Neural progenitor cell (in vitro differentiated cells): ENCODE measurements around the gene INTS11. TPM values are rescaled to one million over a fixed set of nuclear protein-coding genes. Genes with fewer than 3 reads are reported as not detected.

ENCODE experiments used
- DNase-seq: peaks from one replicate; pipeline ENCODE4 v3.0.0-alpha.2; 2016; ENCODE audit warnings: low spot score
- H2AFZ ChIP-seq: fragments of 200-600 bp; sonication (generic); replicated peaks from 2 replicates; pipeline ENCODE4 v1.6.1; 2016; ENCODE audit warnings: antibody characterized with exemption
- H3F3A ChIP-seq: fragments of 200-600 bp; sonication (generic); 2 replicates; pipeline ENCODE4 v1.6.1; 2016; ENCODE audit warnings: antibody characterized with exemption, low read depth
- H3K27ac ChIP-seq: fragments of 200-600 bp; sonication (generic); 2 replicates; pipeline ENCODE4 v1.5.1; 2016; ENCODE audit warnings: mild to moderate bottlenecking
- H3K27me3 ChIP-seq: fragments of 200-600 bp; sonication (generic); 2 replicates; pipeline ENCODE4 v1.6.1; 2016; ENCODE audit warnings: mild to moderate bottlenecking, moderate library complexity
- H3K36me3 ChIP-seq: fragments of 200-600 bp; sonication (generic); 2 replicates; pipeline ENCODE4 v1.5.1; 2016
- H3K4me1 ChIP-seq: fragments of 200-600 bp; sonication (generic); 2 replicates; pipeline ENCODE4 v1.6.1; 2016; ENCODE audit warnings: mixed run types
- H3K4me2 ChIP-seq: fragments of 200-600 bp; sonication (generic); 2 replicates; pipeline ENCODE4 v1.6.1; 2016
- H3K4me3 ChIP-seq: fragments of 200-600 bp; sonication (generic); 2 replicates; pipeline ENCODE4 v1.5.1; 2016
- H3K79me2 ChIP-seq: fragments of 200-600 bp; sonication (generic); 2 replicates; pipeline ENCODE4 v1.6.1; 2016; ENCODE audit warnings: low read depth
- H3K9ac ChIP-seq: fragments of 200-600 bp; sonication (generic); 2 replicates; pipeline ENCODE4 v1.6.1; 2016
- H3K9me3 ChIP-seq: fragments of 200-600 bp; sonication (generic); 2 replicates; pipeline ENCODE4 v1.5.1; 2016; ENCODE audit warnings: low read depth
- H4K20me1 ChIP-seq: fragments of 200-600 bp; sonication (generic); 2 replicates; pipeline ENCODE4 v1.6.1; 2016; ENCODE audit warnings: low read depth
- H3K27ac Mint-ChIP-seq: 3 replicates; pipeline ENCODE4 v1.8.0; 2021; ENCODE audit warnings: mixed read lengths
- H3K27me3 Mint-ChIP-seq: 2 replicates; pipeline ENCODE4 v1.8.0; 2022; ENCODE audit warnings: low read depth, mild to moderate bottlenecking, inconsistent platforms, moderate library complexity, mixed read lengths; ENCODE audit not compliant: insufficient read depth
- H3K36me3 Mint-ChIP-seq: 3 replicates; pipeline ENCODE4 v1.8.0; 2021; ENCODE audit warnings: mixed read lengths
- H3K4me1 Mint-ChIP-seq: 3 replicates; pipeline ENCODE4 v1.8.0; 2021; ENCODE audit warnings: mixed read lengths
- H3K4me3 Mint-ChIP-seq: 3 replicates; pipeline ENCODE4 v1.8.0; 2021; ENCODE audit warnings: mild to moderate bottlenecking, moderate library complexity, mixed read lengths
- H3K9me3 Mint-ChIP-seq: 3 replicates; pipeline ENCODE4 v1.8.0; 2020; ENCODE audit warnings: mixed read lengths
- EZH2 ChIP-seq: fragments of 200-600 bp; sonication (generic); IDR thresholded peaks from 2 replicates; pipeline ENCODE4 v1.6.1; 2017; ENCODE audit warnings: antibody characterized with exemption, mild to moderate bottlenecking, moderate library complexity
- EZH2phosphoT487 ChIP-seq: fragments of 200-600 bp; sonication (generic); IDR thresholded peaks from 2 replicates; pipeline ENCODE4 v1.6.1; 2017; ENCODE audit warnings: antibody characterized with exemption
- total RNA-seq: library from RNA; depleted of rRNA; stranded (reverse); fragments of >200 nt; gene quantifications from 2 replicates; pipeline ENCODE4 v1.2.3, GENCODE V29; 2015; ENCODE audit warnings: low replicate concordance
- TF ChIP-seq, protein P1 (sequence below): fragments of 200-600 bp; sonication (generic); IDR thresholded peaks from 2 replicates; pipeline ENCODE4 v1.5.1; 2017; ENCODE audit warnings: antibody characterized with exemption, mild to moderate bottlenecking

INTS11 gene
- total RNA-seq, 1 donor from 2014 or later = 62.4 TPM

DNA sequence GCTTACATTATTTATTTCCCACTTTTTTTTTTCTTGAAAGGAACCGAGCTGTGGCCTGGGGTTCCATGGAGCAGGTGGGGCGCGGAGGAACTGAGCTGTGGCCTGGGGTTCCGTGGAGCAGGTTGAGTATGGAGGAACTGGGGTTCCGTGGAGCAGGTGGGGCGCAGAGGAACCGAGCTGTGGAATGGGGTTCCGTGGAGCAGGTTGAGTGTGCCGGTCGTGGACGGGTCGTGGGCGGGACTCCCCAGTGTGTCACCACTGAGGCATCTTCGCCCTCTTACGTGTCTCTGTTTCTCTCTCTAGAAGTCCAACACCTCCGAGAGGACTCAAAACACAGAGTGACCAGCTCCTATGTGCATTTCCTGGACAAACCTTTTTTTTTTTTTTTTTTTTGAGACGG lies 45.4 kb downstream of the INTS11 start:
- no peak overlapping the region for H3K4me3 Mint-ChIP-seq
- H3K9me3 ChIP-seq = no peaks in the 10 kb centered on the region
- H3K27ac ChIP-seq = no peak overlapping the region
- H3K36me3 Mint-ChIP-seq = peaks cover 3% of the 10 kb centered on the region
- no peak for TF ChIP-seq EZH2
- no peak for TF ChIP-seq EZH2phosphoT487
- TF ChIP-seq, protein P1, sequence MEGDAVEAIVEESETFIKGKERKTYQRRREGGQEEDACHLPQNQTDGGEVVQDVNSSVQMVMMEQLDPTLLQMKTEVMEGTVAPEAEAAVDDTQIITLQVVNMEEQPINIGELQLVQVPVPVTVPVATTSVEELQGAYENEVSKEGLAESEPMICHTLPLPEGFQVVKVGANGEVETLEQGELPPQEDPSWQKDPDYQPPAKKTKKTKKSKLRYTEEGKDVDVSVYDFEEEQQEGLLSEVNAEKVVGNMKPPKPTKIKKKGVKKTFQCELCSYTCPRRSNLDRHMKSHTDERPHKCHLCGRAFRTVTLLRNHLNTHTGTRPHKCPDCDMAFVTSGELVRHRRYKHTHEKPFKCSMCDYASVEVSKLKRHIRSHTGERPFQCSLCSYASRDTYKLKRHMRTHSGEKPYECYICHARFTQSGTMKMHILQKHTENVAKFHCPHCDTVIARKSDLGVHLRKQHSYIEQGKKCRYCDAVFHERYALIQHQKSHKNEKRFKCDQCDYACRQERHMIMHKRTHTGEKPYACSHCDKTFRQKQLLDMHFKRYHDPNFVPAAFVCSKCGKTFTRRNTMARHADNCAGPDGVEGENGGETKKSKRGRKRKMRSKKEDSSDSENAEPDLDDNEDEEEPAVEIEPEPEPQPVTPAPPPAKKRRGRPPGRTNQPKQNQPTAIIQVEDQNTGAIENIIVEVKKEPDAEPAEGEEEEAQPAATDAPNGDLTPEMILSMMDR = no peak
- H3K4me1 Mint-ChIP-seq = peaks cover 21% of the 10 kb centered on the region
- H3K27me3 Mint-ChIP-seq = peaks cover 9% of the 10 kb centered on the region
- no peaks in the 10 kb centered on the region for H3K36me3 ChIP-seq
- peaks cover 3% of the 10 kb centered on the region for H3K4me1 ChIP-seq
- H3K27ac Mint-ChIP-seq = no peak overlapping the region
- no peak overlapping the region for H3K4me3 ChIP-seq
- H2AFZ ChIP-seq = no peak overlapping the region
- no peaks in the 10 kb centered on the region for H3K79me2 ChIP-seq
- no peak for DNase-seq
- peaks cover 2% of the 10 kb centered on the region for H3K9me3 Mint-ChIP-seq
- H3F3A ChIP-seq = no peaks in the 10 kb centered on the region
- H4K20me1 ChIP-seq = no peaks in the 10 kb centered on the region
- no peak overlapping the region for H3K4me2 ChIP-seq
- no peak overlapping the region for H3K9ac ChIP-seq
- H3K27me3 ChIP-seq = no peaks in the 10 kb centered on the region

- no peak overlapping the region for H3K4me3 ChIP-seq
- H2AFZ ChIP-seq = no peak overlapping the region
- H4K20me1 ChIP-seq = no peaks in the 10 kb centered on the region
- H3K4me2 ChIP-seq = no peak overlapping the region
- H3K79me2 ChIP-seq = no peaks in the 10 kb centered on the region
- H3K36me3 Mint-ChIP-seq = peaks cover 3% of the 10 kb centered on the region
- H3F3A ChIP-seq = no peaks in the 10 kb centered on the region
- no peak overlapping the region for H3K4me3 Mint-ChIP-seq
- H3K36me3 ChIP-seq = no peaks in the 10 kb centered on the region
- no peaks in the 10 kb centered on the region for H3K27me3 ChIP-seq
- no peak overlapping the region for H3K27ac ChIP-seq
- H3K4me1 ChIP-seq = peaks cover 3% of the 10 kb centered on the region
- peaks cover 19% of the 10 kb centered on the region for H3K4me1 Mint-ChIP-seq
- TF ChIP-seq EZH2phosphoT487 (no peak), EZH2 (no peak)
- TF ChIP-seq, protein P1 = no peak
- no peak for DNase-seq
- peaks cover 9% of the 10 kb centered on the region for H3K27me3 Mint-ChIP-seq
- H3K9me3 ChIP-seq = no peaks in the 10 kb centered on the region
- no peak overlapping the region for H3K9ac ChIP-seq
- no peak overlapping the region for H3K27ac Mint-ChIP-seq
- peaks cover 2% of the 10 kb centered on the region for H3K9me3 Mint-ChIP-seq
Measured at GRCh38 chr1:1278620-1279019, 45.8 kb downstream of the INTS11 start.

DNA sequence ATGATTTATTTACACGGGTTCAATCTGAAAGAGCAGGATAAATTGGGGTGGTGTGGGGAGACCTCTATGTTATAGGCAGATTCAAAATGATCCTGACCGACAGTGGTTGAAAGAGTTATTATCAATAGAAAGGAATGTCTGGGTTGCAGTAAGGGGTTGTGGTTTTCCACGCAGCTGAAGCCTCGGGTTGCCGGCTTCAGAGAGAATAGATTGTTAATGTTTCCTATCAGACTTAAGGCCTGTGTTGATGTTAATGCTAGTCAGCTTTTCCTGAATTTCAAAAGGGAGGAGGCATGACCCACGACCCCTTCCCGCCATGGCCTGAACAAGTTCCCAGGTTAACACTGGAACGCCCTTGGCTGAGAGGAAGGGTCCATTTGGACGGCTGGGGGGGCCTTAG lies 48.6 kb downstream of the INTS11 start:
- H3K36me3 Mint-ChIP-seq = peaks cover 10% of the 10 kb centered on the region
- H3K4me3 Mint-ChIP-seq = peak overlapping the region; percentile 79
- peaks cover 26% of the 10 kb centered on the region for H3K4me1 Mint-ChIP-seq

More for the DNA sequence above, 48.6 kb downstream of the INTS11 start:
- Histone ChIP-seq H4K20me1 (peaks cover 25% of the 10 kb centered on the region), H3K27ac (no peak overlapping the region), H3K9me3 (no peaks in the 10 kb centered on the region), H3K27me3 (no peaks in the 10 kb centered on the region), H3K4me2 (no peak overlapping the region), H3F3A (no peaks in the 10 kb centered on the region), H3K36me3 (no peaks in the 10 kb centered on the region), H3K4me3 (no peak overlapping the region), H2AFZ (no peak overlapping the region), H3K79me2 (peaks cover 28% of the 10 kb centered on the region), H3K9ac (no peak overlapping the region), H3K4me1 (peaks cover 12% of the 10 kb centered on the region)
- peaks cover 2% of the 10 kb centered on the region for H3K9me3 Mint-ChIP-seq
- TF ChIP-seq, protein P1 = no peak
- TF ChIP-seq EZH2phosphoT487 = no peak
- TF ChIP-seq EZH2 = no peak
- no peak for DNase-seq
- peak overlapping the region; percentile 63 for H3K27ac Mint-ChIP-seq
- H3K27me3 Mint-ChIP-seq = peaks cover 4% of the 10 kb centered on the region
